CD14-positive monocyte (primary cell): ENCODE data around the gene FCRL5. TPM values are rescaled to one million over a fixed set of nuclear protein-coding genes. Genes with fewer than 3 reads are reported as not detected.

Experiments
- DNase-seq, 3 donors: peaks; one replicate each; pipeline ENCODE4 v3.0.0-alpha.2; 2011 to 2022
- H2AFZ ChIP-seq: 2 replicates; pipeline ENCODE4 v1.6.0; 2012; ENCODE audit warnings: mild to moderate bottlenecking, low read depth, low read length, inconsistent platforms; ENCODE audit not compliant: insufficient read depth, poor library complexity, severe bottlenecking
- H3K27ac ChIP-seq, 2 donors: 1 replicate in 1 of 2; 2 replicates in 1 of 2; pipeline ENCODE4 v1.5.1; 2012 to 2013; ENCODE audit warnings: low read length in 2 of 2, control low read depth in 1 of 2, inconsistent platforms in 1 of 2, low read depth in 1 of 2, mild to moderate bottlenecking in 1 of 2
- H3K27me3 ChIP-seq, 2 donors: one replicate each; pipeline versions ENCODE4 v1.6.0 to v1.6.1; 2011 to 2013; ENCODE audit warnings: low read length in 2 of 2; ENCODE audit not compliant: control insufficient read depth in 2 of 2, insufficient read depth in 2 of 2
- H3K36me3 ChIP-seq, 2 donors: replicated peaks in 1 of 2; 1 replicate in 1 of 2; 2 replicates in 1 of 2; pipeline versions ENCODE4 v1.5.1 to v1.6.1; 2012 to 2013; ENCODE audit warnings: low read length in 2 of 2, control low read depth in 1 of 2, inconsistent platforms in 1 of 2, mild to moderate bottlenecking in 1 of 2; ENCODE audit not compliant: insufficient read depth in 2 of 2, control insufficient read depth in 1 of 2
- H3K4me1 ChIP-seq, 2 donors: 1 replicate in 1 of 2; 2 replicates in 1 of 2; pipeline versions ENCODE4 v1.5.1 to v1.6.1; 2012 to 2013; ENCODE audit warnings: low read length in 2 of 2, control low read depth in 1 of 2, inconsistent platforms in 1 of 2, mild to moderate bottlenecking in 1 of 2, moderate library complexity in 1 of 2; ENCODE audit not compliant: insufficient read depth in 2 of 2, control insufficient read depth in 1 of 2
- H3K4me2 ChIP-seq: replicated peaks from 2 replicates; pipeline ENCODE3; 2012; ENCODE audit warnings: low read length, moderate library complexity, mild to moderate bottlenecking; ENCODE audit not compliant: poor library complexity, severe bottlenecking; ENCODE audit errors: extremely low read depth
- H3K4me3 ChIP-seq, 3 experiments: fragments of 200-600 bp in 1 of 3; sonication (generic) in 1 of 3; replicated peaks in 1 of 3; 1 replicate in 2 of 3; 2 replicates in 1 of 3; pipeline ENCODE4 v1.5.1; 2011 to 2013; ENCODE audit warnings: low read length in 3 of 3, mild to moderate bottlenecking in 3 of 3, control low read depth in 2 of 3, low read depth in 2 of 3, inconsistent platforms in 1 of 3, moderate library complexity in 1 of 3
- H3K79me2 ChIP-seq: 2 replicates; pipeline ENCODE4 v1.6.0; 2012; ENCODE audit warnings: mild to moderate bottlenecking, control low read depth, inconsistent platforms, low read length, moderate library complexity; ENCODE audit not compliant: insufficient read depth
- H3K9ac ChIP-seq: 2 replicates; pipeline ENCODE4 v1.6.0; 2017; ENCODE audit warnings: low read length, mild to moderate bottlenecking; ENCODE audit not compliant: insufficient read depth, poor library complexity, severe bottlenecking
- H3K9me3 ChIP-seq, 2 donors: replicated peaks in 1 of 2; 1 replicate in 1 of 2; 2 replicates in 1 of 2; pipeline versions ENCODE4 v1.5.1 to v1.6.1; 2012 to 2013; ENCODE audit warnings: low read length in 2 of 2, control low read depth in 1 of 2; ENCODE audit not compliant: control insufficient read depth in 1 of 2, insufficient read depth in 1 of 2
- H4K20me1 ChIP-seq: 2 replicates; pipeline ENCODE4 v1.6.0; 2012; ENCODE audit warnings: mild to moderate bottlenecking, low read length, control low read depth, moderate library complexity; ENCODE audit not compliant: insufficient read depth
- H3K27ac Mint-ChIP-seq, 7 donors: one replicate each; pipeline ENCODE4 v1.8.0; 2020; ENCODE audit warnings: mild to moderate bottlenecking in 7 of 7, mixed read lengths in 7 of 7, moderate library complexity in 6 of 7, inconsistent platforms in 2 of 7
- H3K27me3 Mint-ChIP-seq, 3 donors: one replicate each; pipeline ENCODE4 v1.8.0; 2021 to 2022; ENCODE audit warnings: low read depth in 3 of 3, mild to moderate bottlenecking in 3 of 3, mixed read lengths in 3 of 3, moderate library complexity in 3 of 3, inconsistent platforms in 1 of 3
- H3K36me3 Mint-ChIP-seq, 2 donors: one replicate each; pipeline ENCODE4 v1.8.0; 2020; ENCODE audit warnings: mixed read lengths in 2 of 2, inconsistent platforms in 1 of 2, mild to moderate bottlenecking in 1 of 2
- H3K4me1 Mint-ChIP-seq: one replicate; pipeline ENCODE4 v1.8.0; 2020; ENCODE audit warnings: mild to moderate bottlenecking, mixed read lengths
- H3K4me3 Mint-ChIP-seq, 2 donors: one replicate each; pipeline ENCODE4 v1.8.0; 2020; ENCODE audit warnings: mild to moderate bottlenecking in 2 of 2, mixed read lengths in 2 of 2, moderate library complexity in 1 of 2
- H3K9me3 Mint-ChIP-seq, 7 donors: one replicate each; pipeline ENCODE4 v1.8.0; 2020 to 2022; ENCODE audit warnings: mixed read lengths in 7 of 7, mild to moderate bottlenecking in 6 of 7, moderate library complexity in 6 of 7, inconsistent platforms in 2 of 7
- CTCF ChIP-seq: fragments of 200-600 bp; IDR thresholded peaks from one replicate; pipeline ENCODE4 v1.8.0; 2022; ENCODE audit warnings: antibody characterized with exemption, mild to moderate bottlenecking
- WGBS: methylation state at CpG from one replicate; pipeline ENCODE4 v1.1.5; 2013; ENCODE audit warnings: missing lambda C conversion rate; ENCODE audit not compliant: insufficient coverage; 5-methylcytosine and 5-hydroxymethylcytosine counted together
- intact Hi-C, 2 donors: fragments of 100-400 bp; cut with micrococcal nuclease; formaldehyde crosslinking; loops; one replicate each; pipeline versions ENCODE4 v1.15.0 to v1.15.1; 2023
- polyA plus RNA-seq, 3 donors: library from polyadenylated mRNA; depleted of rRNA in 1 of 3; unstranded in 2 of 3; stranded (reverse) in 1 of 3; fragments of 300-500 nt in 2 of 3; fragments of >200 nt in 1 of 3; fragmentation: Illumina TruSeq in 2 of 3; gene quantifications; 1 replicate in 2 of 3; 2 replicates in 1 of 3; pipeline ENCODE4 v1.2.3, GENCODE V29; 2012 to 2021

The FCRL5 gene
- polyA plus RNA-seq, 3 donors = 0.06 to 0.25 TPM; not detected in 1

GRCh38 chr1:157472056-157472701, 80.1 kb downstream of the FCRL5 start:
- Mint-ChIP-seq H3K4me3 (no peak overlapping the region), H3K36me3 (no peaks in the 10 kb centered on the region), H3K27me3 (peaks cover 2 to 3% (median 3%) of the 10 kb centered on the region in 3 donors), H3K4me1 (peaks cover 22% of the 10 kb centered on the region), H3K9me3 (peaks cover 7 to 18% (median 15%) of the 10 kb centered on the region in 7 donors), H3K27ac (no peak overlapping the region)
- H3K27ac ChIP-seq = no peak overlapping the region
- H3K4me1 ChIP-seq = peaks cover 13 to 15% of the 10 kb centered on the region in 2 donors
- H3K27me3 ChIP-seq = no peaks in the 10 kb centered on the region
- peaks cover 0 to 8% of the 10 kb centered on the region in 2 donors for H3K9me3 ChIP-seq
- no peak for TF ChIP-seq CTCF
- no peaks in the 10 kb centered on the region for H3K36me3 ChIP-seq
- no peak overlapping the region for H3K4me3 ChIP-seq
- no peak overlapping the region for H3K9ac ChIP-seq
- DNase-seq = no peak
- no peaks in the 10 kb centered on the region for H4K20me1 ChIP-seq
- intact Hi-C loops = no loop called here
- H3K4me2 ChIP-seq = no peak overlapping the region
- H2AFZ ChIP-seq = no peak overlapping the region
- WGBS = 75% methylated on average over 3 of the region's 5 CpGs
- no peaks in the 10 kb centered on the region for H3K79me2 ChIP-seq

GRCh38 chr1:157471531-157471930, 80.8 kb downstream of the FCRL5 start:
- DNase-seq = no peak
- Mint-ChIP-seq H3K9me3 (peaks cover 4 to 12% (median 11%) of the 10 kb centered on the region in 7 donors), H3K27ac (no peak overlapping the region), H3K4me3 (no peak overlapping the region), H3K4me1 (peaks cover 22% of the 10 kb centered on the region), H3K27me3 (peaks cover 2 to 3% (median 3%) of the 10 kb centered on the region in 3 donors), H3K36me3 (no peaks in the 10 kb centered on the region)
- Histone ChIP-seq H3K9ac (no peak overlapping the region), H3K27me3 (no peaks in the 10 kb centered on the region), H3K27ac (no peak overlapping the region), H3K79me2 (no peaks in the 10 kb centered on the region), H3K4me2 (no peak overlapping the region), H4K20me1 (no peaks in the 10 kb centered on the region), H3K4me3 (no peak overlapping the region), H2AFZ (no peak overlapping the region), H3K4me1 (peaks cover 13 to 15% of the 10 kb centered on the region in 2 donors), H3K9me3 (peaks cover 0 to 8% of the 10 kb centered on the region in 2 donors), H3K36me3 (no peaks in the 10 kb centered on the region)
- TF ChIP-seq CTCF = no peak
- intact Hi-C loops = no loop called here
- WGBS = no CpG with 5 or more reads among the region's 3 CpGs
